Measurements from ENCODE around the gene CNPY4. TPM values are rescaled to one million over a fixed set of nuclear protein-coding genes. Genes with fewer than 3 reads are reported as not detected.
A peak's percentile ranks its signal among the peaks of the same experiment; 100 is the strongest.
"Not testable (repeated sequence)": the region's sequence is repeated elsewhere in the genome, so short reads cannot be mapped to it uniquely, and the experiment has no call there.

Gene CNPY4
- total RNA-seq, 2 experiments from 2014 or later, result 11.9 to 12.4 TPM

DNA sequence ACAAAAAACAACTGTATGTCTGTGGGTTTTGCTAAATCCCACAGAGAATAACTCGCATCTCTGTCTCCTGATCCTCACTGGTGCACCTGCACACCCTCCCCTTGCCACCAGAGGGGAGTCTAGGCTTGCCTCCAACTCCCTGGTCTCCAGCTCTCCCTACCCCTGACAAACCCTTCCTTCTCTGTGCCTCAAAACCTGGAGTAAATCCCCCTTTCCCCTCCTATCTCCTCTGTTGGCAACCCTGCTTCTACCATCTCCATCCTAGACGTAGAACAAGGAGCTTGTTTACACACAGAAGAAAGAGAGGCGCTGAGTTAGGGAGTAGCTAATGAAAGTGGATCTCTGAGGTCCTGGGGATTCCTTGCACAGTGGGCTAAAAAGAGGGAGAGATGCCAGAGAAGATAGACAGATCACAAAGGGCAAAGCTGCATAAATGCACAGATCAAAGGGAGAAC, 13.3 kb downstream of the CNPY4 start:
- Mint-ChIP-seq H3K36me3 (no peaks in the 10 kb centered on the region), H3K4me1 (ENCODE audit: low read depth) (peaks cover 14% of the 10 kb centered on the region), H3K9me3 (no peaks in the 10 kb centered on the region), H3K27me3 (no peaks in the 10 kb centered on the region), H3K4me3 (no peak overlapping the region), H3K27ac (no peak overlapping the region)
- POLR2A ChIA-PET, result no interaction called here
- DNase-seq, result peak; percentile 79
- intact Hi-C loops (cut with micrococcal nuclease), result loop anchor here (1.0 to 5.0 kb wide), 3 partner anchors 84 to 275 kb away; no protein-coding TSS in a partner anchor
- CTCF ChIA-PET, result interaction anchor here (0.6 to 5.0 kb wide), 32 partner anchors 8 to 350 kb away, joined by 3 to 46 read pairs (median 4); partner anchors contain the start of genes AP4M1, GPC2, LAMTOR4 and MCM7

DNA sequence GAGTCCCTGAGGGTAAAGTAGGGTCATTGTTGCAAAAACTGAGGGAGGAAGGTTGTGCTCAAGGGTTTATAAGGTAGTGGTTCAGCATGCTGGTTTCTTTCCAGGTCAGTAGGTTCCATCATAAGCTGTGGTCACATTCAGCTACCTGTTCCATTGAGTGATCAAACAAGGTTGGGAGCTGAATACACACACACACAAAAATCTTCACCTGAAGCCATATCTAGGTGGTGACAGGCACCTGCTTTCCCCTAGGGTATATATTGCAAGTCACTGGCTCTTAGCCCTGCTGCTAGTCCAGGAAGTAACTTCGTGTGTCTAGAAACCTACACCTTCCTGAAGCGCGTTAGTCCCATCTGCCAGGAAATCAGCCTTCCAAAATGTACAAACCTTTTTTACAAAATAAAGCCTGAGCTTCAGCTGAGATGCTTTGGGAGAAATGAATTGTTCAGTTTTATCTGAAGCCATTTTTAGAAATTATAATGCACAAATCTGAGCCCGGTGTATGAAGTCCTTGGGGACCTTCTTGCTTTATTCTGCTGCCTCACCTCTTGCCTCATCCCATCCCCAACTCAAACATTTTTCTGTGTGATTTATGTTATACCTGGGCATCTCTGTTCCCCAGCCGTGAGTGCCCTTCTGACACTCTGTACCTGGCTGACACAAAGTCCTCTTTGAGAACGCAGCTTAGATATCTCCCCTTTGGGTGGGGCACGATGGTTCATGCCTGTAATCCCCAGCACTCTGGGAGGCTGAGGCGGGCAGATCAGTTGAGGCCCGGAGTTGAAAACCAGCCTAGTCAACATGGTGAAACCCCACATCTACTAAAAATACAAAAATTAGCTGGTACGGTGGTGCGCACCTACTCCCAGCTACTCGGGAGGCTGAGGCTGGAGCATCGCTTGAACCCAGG, 18.7 kb downstream of the CNPY4 start:
- no peaks in the 10 kb centered on the region for H3K36me3 Mint-ChIP-seq
- no peak overlapping the region for H3K4me3 Mint-ChIP-seq
- intact Hi-C loops (cut with micrococcal nuclease), result no loop called here
- ChIA-PET POLR2A (no interaction called here), CTCF (interaction anchor here (1.5 kb wide), 1 partner anchor 270 kb away, joined by 3 read pairs; no protein-coding TSS in a partner anchor)
- H3K27me3 Mint-ChIP-seq, result peaks cover 2% of the 10 kb centered on the region
- H3K9me3 Mint-ChIP-seq, result no peaks in the 10 kb centered on the region
- DNase-seq, result no peak
- H3K4me1 Mint-ChIP-seq (ENCODE audit: low read depth), result peaks cover 11% of the 10 kb centered on the region
- H3K27ac Mint-ChIP-seq, result no peak overlapping the region

DNA sequence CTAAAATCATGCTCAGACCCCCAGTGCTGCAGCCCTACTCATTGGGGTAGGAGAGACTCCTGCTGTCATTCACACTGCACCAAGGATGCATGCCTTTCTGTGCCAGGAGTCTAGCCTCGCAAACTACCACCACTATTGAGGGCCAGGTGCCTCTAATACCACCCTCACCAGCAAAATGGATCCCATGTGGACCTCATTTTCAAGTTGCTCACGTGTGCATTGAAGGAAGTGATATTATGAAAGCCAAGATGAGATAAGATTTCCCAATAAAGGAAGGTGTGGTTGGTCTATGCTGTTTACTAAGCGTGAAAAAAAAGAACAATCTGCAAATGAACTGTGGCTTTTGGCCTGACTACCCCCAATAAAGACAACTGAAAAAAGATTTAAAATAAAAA, 22.1 kb downstream of the CNPY4 start:
- ChIA-PET CTCF (interaction anchor here (1.1 to 1.6 kb wide), 2 partner anchors 9 to 11 kb away, joined by 4 to 5 read pairs; no protein-coding TSS in a partner anchor), POLR2A (no interaction called here)
- Mint-ChIP-seq H3K4me3 (no peak overlapping the region), H3K4me1 (ENCODE audit: low read depth) (peaks cover 11% of the 10 kb centered on the region), H3K27me3 (peaks cover 2% of the 10 kb centered on the region), H3K27ac (no peak overlapping the region), H3K9me3 (no peaks in the 10 kb centered on the region), H3K36me3 (no peaks in the 10 kb centered on the region)
- DNase-seq, result no peak
- intact Hi-C loops (cut with micrococcal nuclease), result loop anchor here (1.0 kb wide), 1 partner anchor 73 kb away; no protein-coding TSS in a partner anchor

GRCh38 chr7:100142461-100142860, 23.0 kb downstream of the CNPY4 start:
- Mint-ChIP-seq H3K9me3 (no peaks in the 10 kb centered on the region), H3K36me3 (no peaks in the 10 kb centered on the region), H3K27ac (no peak overlapping the region), H3K4me3 (no peak overlapping the region), H3K27me3 (peaks cover 2% of the 10 kb centered on the region), H3K4me1 (ENCODE audit: low read depth) (peaks cover 11% of the 10 kb centered on the region)
- DNase-seq, result no peak
- intact Hi-C loops (cut with micrococcal nuclease), result no loop called here
- ChIA-PET POLR2A (no interaction called here), CTCF (interaction anchor here (1.0 kb wide), 1 partner anchor 12 kb away, joined by 4 read pairs; no protein-coding TSS in a partner anchor)

GRCh38 chr7:100146350-100146749, 26.9 kb downstream of the CNPY4 start:
- DNase-seq; H3K27ac Mint-ChIP-seq; POLR2A ChIA-PET; intact Hi-C loops (cut with micrococcal nuclease); H3K4me3 Mint-ChIP-seq; H3K36me3 Mint-ChIP-seq; H3K27me3 Mint-ChIP-seq; H3K9me3 Mint-ChIP-seq: not testable (repeated sequence)
- peaks cover 17% of the 10 kb centered on the region for H3K4me1 Mint-ChIP-seq (ENCODE audit: low read depth)
- CTCF ChIA-PET, result interaction anchor here (6.2 kb wide), 1 partner anchor 14 kb away, joined by 46 read pairs; no protein-coding TSS in a partner anchor

- Mint-ChIP-seq H3K4me3 (no peak overlapping the region), H3K4me1 (ENCODE audit: low read depth) (peaks cover 19% of the 10 kb centered on the region), H3K36me3 (peaks cover 9% of the 10 kb centered on the region), H3K27ac (peak overlapping the region; percentile 94), H3K9me3 (no peaks in the 10 kb centered on the region), H3K27me3 (no peaks in the 10 kb centered on the region)
- DNase-seq, result no peak
- ChIA-PET POLR2A (interaction anchor here (1.2 kb wide), 1 partner anchor 9 kb away, joined by 3 read pairs; no protein-coding TSS in a partner anchor), CTCF (interaction anchor here (2.1 to 6.2 kb wide), 2 partner anchors 15 to 70 kb away, joined by 9 to 46 read pairs; no protein-coding TSS in a partner anchor)
- intact Hi-C loops (cut with micrococcal nuclease), result no loop called here
Measured at GRCh38 chr7:100147278-100147677, 27.8 kb downstream of the CNPY4 start.

GRCh38 chr7:100148225-100148558, 28.8 kb downstream of the CNPY4 start:
- peak overlapping the region; percentile 94 for H3K27ac Mint-ChIP-seq
- POLR2A ChIA-PET, result interaction anchor here (0.7 to 1.6 kb wide), 7 partner anchors 9 to 48 kb away, joined by 3 to 4 read pairs (median 3); partner anchors contain the start of genes CNPY4, GPC2 and MCM7
- CTCF ChIA-PET, result interaction anchor here (1.0 to 6.2 kb wide), 4 partner anchors 9 to 70 kb away, joined by 4 to 46 read pairs (median 8); no protein-coding TSS in a partner anchor
- no peaks in the 10 kb centered on the region for H3K27me3 Mint-ChIP-seq
- no peak for DNase-seq
- intact Hi-C loops (cut with micrococcal nuclease), result loop anchor here (1.0 to 2.0 kb wide), 5 partner anchors 10 to 280 kb away; partner anchors contain the start of genes GPC2, MBLAC1, STAG3 and TRAPPC14
- peaks cover 15% of the 10 kb centered on the region for H3K36me3 Mint-ChIP-seq
- peaks cover 23% of the 10 kb centered on the region for H3K4me1 Mint-ChIP-seq (ENCODE audit: low read depth)
- H3K9me3 Mint-ChIP-seq, result no peaks in the 10 kb centered on the region
- peak overlapping the region; percentile 95 for H3K4me3 Mint-ChIP-seq

DNA sequence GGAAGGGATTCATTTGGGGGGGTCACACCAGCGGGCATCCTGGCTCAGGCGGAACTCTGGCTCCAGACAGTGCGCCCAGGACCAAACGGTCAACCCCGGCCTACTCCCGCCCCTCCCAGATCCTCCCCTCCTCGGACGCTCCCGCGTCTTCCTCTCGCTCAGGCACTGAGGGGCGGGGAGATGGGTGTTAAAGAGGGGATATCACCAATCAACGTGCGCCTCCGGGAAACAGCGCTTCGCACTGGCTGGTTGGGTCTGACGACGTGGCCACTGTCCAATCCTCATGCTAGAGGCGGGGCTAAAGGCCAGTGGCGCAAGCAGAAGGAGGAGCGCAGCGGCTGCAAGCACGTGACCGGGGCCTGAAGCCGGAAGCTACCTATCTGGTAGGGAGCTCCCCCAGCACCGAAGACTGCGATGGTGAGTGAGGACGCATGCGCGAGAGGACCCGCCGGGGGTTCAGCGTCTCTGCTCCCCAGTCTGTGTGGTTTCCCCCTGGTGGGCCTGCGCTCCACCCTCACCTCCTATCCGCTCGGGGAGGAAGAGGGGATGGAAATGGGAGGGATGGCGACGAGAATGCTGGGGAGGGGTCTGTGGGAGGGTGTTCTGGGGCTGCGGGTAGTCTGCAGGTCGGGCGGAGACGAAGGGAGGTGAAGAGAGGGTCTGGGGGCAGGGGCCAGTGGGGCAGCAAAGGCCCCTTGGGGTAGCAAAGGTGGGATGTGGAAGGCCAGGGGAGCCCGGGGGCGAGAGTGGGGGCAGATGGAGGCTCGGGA, 29.3 kb downstream of the CNPY4 start, which contains the start of gene LAMTOR4:
LAMTOR4 (plus strand) TSS at position 360 of the 770 bp plus-strand sequence; CDS start at position 415, 55 bp downstream.
- Mint-ChIP-seq H3K4me3 (peak within 1 kb of the TSS; percentile 95), H3K4me1 (ENCODE audit: low read depth) (peaks cover 25% of the 10 kb centered on the region), H3K27me3 (no peaks in the 10 kb centered on the region), H3K9me3 (no peaks in the 10 kb centered on the region), H3K36me3 (peaks cover 15% of the 10 kb centered on the region), H3K27ac (peak within 1 kb of the TSS; percentile 94)
- POLR2A ChIA-PET, result interaction anchor here (0.6 to 1.6 kb wide), 9 partner anchors 9 to 280 kb away, joined by 3 to 4 read pairs (median 3); partner anchors contain the start of genes CNPY4, GPC2, MCM7 and ZCWPW1
- DNase-seq, result peak; percentile 99
- intact Hi-C loops (cut with micrococcal nuclease), result loop anchor here (1.0 to 2.0 kb wide), 5 partner anchors 10 to 280 kb away; partner anchors contain the start of genes GPC2, MBLAC1, STAG3 and TRAPPC14
- CTCF ChIA-PET, result interaction anchor here (1.0 to 6.2 kb wide), 4 partner anchors 8 to 69 kb away, joined by 4 to 46 read pairs (median 8); no protein-coding TSS in a partner anchor

DNA sequence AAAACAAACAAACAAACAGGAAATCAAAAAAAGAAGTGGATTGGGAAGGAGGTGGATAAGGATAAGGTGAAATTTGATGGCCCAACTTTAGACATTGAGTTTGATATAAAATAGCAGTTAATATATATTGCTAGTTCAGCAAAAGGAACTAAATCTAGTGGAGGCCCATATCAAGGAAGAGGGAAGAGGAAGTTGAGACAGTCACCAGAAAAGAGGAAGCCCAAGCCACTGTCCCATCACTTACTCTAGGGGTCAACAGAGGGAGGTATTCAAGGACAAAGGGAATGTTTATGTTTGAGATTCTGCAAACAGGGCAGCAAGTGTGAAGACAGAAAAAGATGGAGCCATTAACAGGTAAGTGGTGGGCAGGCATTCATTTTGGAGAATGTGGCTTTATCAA, 33.0 kb downstream of the CNPY4 start:
- peak overlapping the region; percentile 5 for H3K27ac Mint-ChIP-seq
- peaks cover 34% of the 10 kb centered on the region for H3K36me3 Mint-ChIP-seq
- CTCF ChIA-PET, result interaction anchor here (0.7 kb wide), 1 partner anchor 462 kb away, joined by 3 read pairs; no protein-coding TSS in a partner anchor
- H3K27me3 Mint-ChIP-seq, result no peaks in the 10 kb centered on the region
- peaks cover 44% of the 10 kb centered on the region for H3K4me1 Mint-ChIP-seq (ENCODE audit: low read depth)
- no peak for DNase-seq
- POLR2A ChIA-PET, result no interaction called here
- H3K4me3 Mint-ChIP-seq, result no peak overlapping the region
- H3K9me3 Mint-ChIP-seq, result no peaks in the 10 kb centered on the region
- intact Hi-C loops (cut with micrococcal nuclease), result no loop called here

- DNase-seq, result no peak
- Mint-ChIP-seq H3K36me3 (peaks cover 38% of the 10 kb centered on the region), H3K27me3 (no peaks in the 10 kb centered on the region), H3K4me1 (ENCODE audit: low read depth) (peaks cover 46% of the 10 kb centered on the region), H3K4me3 (no peak overlapping the region), H3K27ac (no peak overlapping the region), H3K9me3 (no peaks in the 10 kb centered on the region)
- POLR2A ChIA-PET, result interaction anchor here (0.6 kb wide), 1 partner anchor 68 kb away, joined by 3 read pairs; no protein-coding TSS in a partner anchor
- intact Hi-C loops (cut with micrococcal nuclease), result no loop called here
- CTCF ChIA-PET, result interaction anchor here (0.7 kb wide), 1 partner anchor 461 kb away, joined by 3 read pairs; no protein-coding TSS in a partner anchor
Measured at GRCh38 chr7:100152937-100153666, 33.7 kb downstream of the CNPY4 start.
